Skin epidermis (tissue), 12 donors: ENCODE data around the gene RHOA.
"Not testable (repeated sequence)": the region's sequence is repeated elsewhere in the genome, so short reads cannot be mapped to it uniquely, and the experiment has no call there.

Source experiments
- H3K27ac ChIP-seq, 21 experiments: fragments of 200-600 bp; sonication (generic) in 11 of 21; one replicate each; pipeline ENCODE4 v1.5.0; 2020; ENCODE audit warnings: mild to moderate bottlenecking in 3 of 21, inconsistent platforms in 2 of 21, moderate library complexity in 2 of 21
- H3K4me3 ChIP-seq, 7 experiments: fragments of 200-600 bp; sonication (generic) in 2 of 7; one replicate each; pipeline ENCODE4 v1.5.0; 2020; ENCODE audit warnings: inconsistent platforms in 2 of 7, mild to moderate bottlenecking in 2 of 7, moderate library complexity in 1 of 7

The RHOA gene

GRCh38 chr3:49413338-49413734 is 1.6 kb upstream of the RHOA start:
- H3K27ac ChIP-seq: peak overlapping the region in 16 of 21 experiments; percentile 59 to 100 (median 94)
- H3K4me3 ChIP-seq: peak overlapping the region in 5 of 7 experiments; percentile 85 to 98 (median 89)

GRCh38 chr3:49412632-49413337 is 1.0 kb upstream of the RHOA start:
- Histone ChIP-seq H3K4me3 (peak overlapping the region; percentile 85 to 98 (median 89)), H3K27ac (peak overlapping the region; percentile 20 to 100 (median 94))

- Histone ChIP-seq H3K4me3 (peak overlapping the region; percentile 85 to 98 (median 89)), H3K27ac (peak overlapping the region; percentile 83 to 100 (median 97))
These were observed 225 bp downstream of the RHOA start for GRCh38 chr3:49411535-49411967.

GRCh38 chr3:49410846-49411534 is 786 bp downstream of the RHOA start:
- H3K27ac ChIP-seq: peak overlapping the region; percentile 83 to 100 (median 97)
- H3K4me3 ChIP-seq: peak overlapping the region; percentile 85 to 98 (median 89)

- peak overlapping the region in 15 of 21 experiments; percentile 6 to 100 (median 96) for H3K27ac ChIP-seq
These were observed 1.5 kb downstream of the RHOA start for GRCh38 chr3:49410066-49410845.

GRCh38 chr3:49406571-49407565 is 4.9 kb downstream of the RHOA start:
- H3K4me3 ChIP-seq: no peak overlapping the region
- H3K27ac ChIP-seq: peak overlapping the region in 2 of 21 experiments; percentile 6 to 47

More at GRCh38 chr3:49410066-49410845, 1.5 kb downstream of the RHOA start:
- H3K4me3 ChIP-seq: peak overlapping the region; percentile 85 to 98 (median 89)

- H3K4me3 ChIP-seq: not testable (repeated sequence)
- H3K27ac ChIP-seq: peak overlapping the region in 1 of 21 experiments; percentile 49
These were observed 6.2 kb downstream of the RHOA start for GRCh38 chr3:49405570-49405969.

- no peak overlapping the region for H3K4me3 ChIP-seq
- H3K27ac ChIP-seq: no peak overlapping the region
These were observed 7.9 kb downstream of the RHOA start for GRCh38 chr3:49403891-49404290.

- no peak overlapping the region for H3K4me3 ChIP-seq
- no peak overlapping the region for H3K27ac ChIP-seq
These were observed 10.0 kb downstream of the RHOA start for GRCh38 chr3:49401766-49402165.

- Histone ChIP-seq H3K27ac (no peak overlapping the region), H3K4me3 (no peak overlapping the region)
These were observed 12.3 kb downstream of the RHOA start for GRCh38 chr3:49399461-49399860.

GRCh38 chr3:49397470-49397869 is 14.3 kb downstream of the RHOA start:
- Histone ChIP-seq H3K4me3 (no peak overlapping the region), H3K27ac (peak overlapping the region in 3 of 21 experiments; percentile 2 to 37 (median 22))

GRCh38 chr3:49391310-49391709 is 20.5 kb downstream of the RHOA start:
- H3K4me3 ChIP-seq, H3K27ac ChIP-seq: not testable (repeated sequence)

GRCh38 chr3:49389297-49389696 is 22.5 kb downstream of the RHOA start:
- Histone ChIP-seq H3K4me3 (no peak overlapping the region), H3K27ac (peak overlapping the region in 1 of 21 experiments; percentile 58)

GRCh38 chr3:49388289-49388820 is 23.4 kb downstream of the RHOA start:
- Histone ChIP-seq H3K27ac (peak overlapping the region in 5 of 21 experiments; percentile 6 to 58 (median 36)), H3K4me3 (no peak overlapping the region)

GRCh38 chr3:49387721-49388120 is 24.1 kb downstream of the RHOA start:
- Histone ChIP-seq H3K4me3 (no peak overlapping the region), H3K27ac (peak overlapping the region in 4 of 21 experiments; percentile 6 to 55 (median 42))

GRCh38 chr3:49386056-49386756 is 25.6 kb downstream of the RHOA start:
- no peak overlapping the region for H3K4me3 ChIP-seq
- H3K27ac ChIP-seq: peak overlapping the region in 1 of 21 experiments; percentile 4

GRCh38 chr3:49385617-49386016 is 26.2 kb downstream of the RHOA start:
- H3K27ac ChIP-seq: peak overlapping the region in 1 of 21 experiments; percentile 4
- no peak overlapping the region for H3K4me3 ChIP-seq

GRCh38 chr3:49383387-49383786 is 28.4 kb downstream of the RHOA start:
- Histone ChIP-seq H3K4me3 (no peak overlapping the region), H3K27ac (no peak overlapping the region)
